HFF-Myc (cell line): ENCODE data around the gene MAGI1.

ENCODE experiments used
- DNase-seq: peaks from one replicate; pipeline ENCODE4 v3.0.0-alpha.2; 2011; ENCODE audit warnings: low read depth; ENCODE audit errors: extremely low read depth
- H3K4me3 ChIP-seq: replicated peaks from 2 replicates; pipeline ENCODE4 v1.5.1; 2011; ENCODE audit warnings: low read depth, mild to moderate bottlenecking, control low read depth, low read length
- TF ChIP-seq, protein P1 (sequence below): IDR thresholded peaks from 2 replicates; pipeline ENCODE4 v1.5.1; 2012; ENCODE audit warnings: mild to moderate bottlenecking, low read depth, low read length, control low read depth; ENCODE audit errors: missing control alignments

MAGI1 gene

GRCh38 chr3:66004244-66004643, 34.5 kb downstream of the MAGI1 start:
- TF ChIP-seq, protein P1, sequence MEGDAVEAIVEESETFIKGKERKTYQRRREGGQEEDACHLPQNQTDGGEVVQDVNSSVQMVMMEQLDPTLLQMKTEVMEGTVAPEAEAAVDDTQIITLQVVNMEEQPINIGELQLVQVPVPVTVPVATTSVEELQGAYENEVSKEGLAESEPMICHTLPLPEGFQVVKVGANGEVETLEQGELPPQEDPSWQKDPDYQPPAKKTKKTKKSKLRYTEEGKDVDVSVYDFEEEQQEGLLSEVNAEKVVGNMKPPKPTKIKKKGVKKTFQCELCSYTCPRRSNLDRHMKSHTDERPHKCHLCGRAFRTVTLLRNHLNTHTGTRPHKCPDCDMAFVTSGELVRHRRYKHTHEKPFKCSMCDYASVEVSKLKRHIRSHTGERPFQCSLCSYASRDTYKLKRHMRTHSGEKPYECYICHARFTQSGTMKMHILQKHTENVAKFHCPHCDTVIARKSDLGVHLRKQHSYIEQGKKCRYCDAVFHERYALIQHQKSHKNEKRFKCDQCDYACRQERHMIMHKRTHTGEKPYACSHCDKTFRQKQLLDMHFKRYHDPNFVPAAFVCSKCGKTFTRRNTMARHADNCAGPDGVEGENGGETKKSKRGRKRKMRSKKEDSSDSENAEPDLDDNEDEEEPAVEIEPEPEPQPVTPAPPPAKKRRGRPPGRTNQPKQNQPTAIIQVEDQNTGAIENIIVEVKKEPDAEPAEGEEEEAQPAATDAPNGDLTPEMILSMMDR = no peak
- no peak for DNase-seq
- no peak overlapping the region for H3K4me3 ChIP-seq

DNA sequence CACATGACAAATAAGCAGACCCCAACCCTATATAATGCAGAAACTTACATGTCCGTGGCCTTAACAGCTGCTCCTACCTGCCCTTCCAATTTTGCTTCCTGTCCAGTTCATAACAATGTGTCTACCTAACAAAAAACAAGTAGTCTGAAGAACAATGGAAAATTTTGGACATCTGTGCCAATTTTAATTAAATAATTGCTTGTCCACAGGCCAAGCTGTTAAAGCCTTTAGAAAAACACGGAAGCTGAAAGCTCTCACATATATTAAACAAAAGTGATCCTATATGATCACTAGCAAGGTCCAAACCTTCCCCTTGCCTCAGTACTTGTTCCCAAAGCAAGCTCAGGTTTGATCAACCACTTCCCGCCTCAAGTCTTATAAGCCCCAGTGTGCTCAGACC, 37.1 kb downstream of the MAGI1 start:
- DNase-seq = no peak

DNA sequence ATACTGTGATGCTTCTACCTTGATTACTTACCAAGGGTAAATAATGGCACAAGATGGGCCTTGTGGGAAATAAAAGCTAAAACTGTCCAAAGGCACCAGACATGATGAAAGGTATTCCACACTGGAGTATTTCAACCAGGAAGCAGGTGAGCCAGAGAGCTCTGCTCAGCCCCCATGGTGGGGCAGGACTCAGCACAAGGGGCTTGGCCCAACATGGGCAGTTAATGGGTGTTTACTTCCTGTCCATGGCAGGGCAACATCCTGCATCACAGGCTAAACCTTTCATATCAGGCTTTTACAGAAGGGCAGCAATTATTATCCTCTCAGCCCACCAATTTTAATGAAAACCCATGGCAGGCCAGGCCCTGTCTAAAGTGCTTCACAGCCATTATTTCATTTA, 38.2 kb downstream of the MAGI1 start:
- TF ChIP-seq, protein P1 = no peak
- no peak for DNase-seq
- H3K4me3 ChIP-seq = no peak overlapping the region

More for the DNA sequence above, 37.1 kb downstream of the MAGI1 start:
- TF ChIP-seq, protein P1 = no peak
- H3K4me3 ChIP-seq = no peak overlapping the region

- TF ChIP-seq, protein P1 = no peak
- H3K4me3 ChIP-seq = no peak overlapping the region
- no peak for DNase-seq
These were observed 39.1 kb downstream of the MAGI1 start for GRCh38 chr3:65999606-66000005.

- no peak for DNase-seq
- no peak overlapping the region for H3K4me3 ChIP-seq
- TF ChIP-seq, protein P1 = no peak
These were observed 42.1 kb downstream of the MAGI1 start for GRCh38 chr3:65996589-65996988.

DNA sequence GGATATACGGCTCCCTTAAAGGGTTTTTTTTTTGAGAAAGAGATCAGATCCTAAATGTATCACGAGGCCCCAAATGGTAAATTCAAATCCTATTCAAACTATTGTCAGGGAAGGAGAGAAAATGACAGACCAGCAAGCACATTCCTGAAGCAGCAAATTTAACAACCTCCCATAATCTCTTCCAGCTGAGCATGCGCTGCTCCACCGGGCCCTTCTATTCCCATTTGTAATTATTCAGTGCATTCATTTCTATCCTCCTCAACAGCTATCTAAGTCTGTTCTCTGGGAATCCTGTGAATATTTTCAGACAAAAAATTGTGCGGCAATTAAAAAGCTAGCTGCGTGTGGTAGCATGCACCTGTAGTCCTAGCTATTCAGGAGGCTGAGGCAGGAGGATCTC, 43.2 kb downstream of the MAGI1 start:
- TF ChIP-seq, protein P1 = no peak
- no peak overlapping the region for H3K4me3 ChIP-seq
- DNase-seq = no peak

DNA sequence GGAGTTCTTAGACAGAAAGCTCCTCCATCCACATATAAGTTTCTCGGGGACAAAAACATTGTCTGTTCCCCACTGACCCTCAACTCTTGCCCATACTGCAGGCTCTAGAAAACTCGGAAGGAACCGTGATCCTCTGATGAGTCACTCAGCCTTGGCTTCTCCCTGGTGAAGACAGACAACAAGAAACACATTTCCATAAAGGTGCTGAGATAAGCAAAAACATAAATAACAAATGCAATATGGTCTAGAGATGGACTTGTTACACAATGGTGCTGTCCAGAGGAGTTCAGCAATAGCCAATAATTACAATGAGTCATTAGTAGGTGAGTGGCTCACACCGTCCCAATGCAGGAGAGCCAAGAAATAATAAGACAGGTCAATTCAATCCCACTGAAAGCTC, 43.7 kb downstream of the MAGI1 start:
- TF ChIP-seq, protein P1 = no peak
- no peak overlapping the region for H3K4me3 ChIP-seq
- DNase-seq = peak; percentile 38
